Myocyte (in vitro differentiated cells): ENCODE results near the gene TPRX2. TPM values are rescaled to one million over a fixed set of nuclear protein-coding genes. Genes with fewer than 3 reads are reported as not detected.

Experiments
- total RNA-seq: library from RNA; depleted of rRNA; stranded (reverse); fragments of >200 nt; gene quantifications from 2 replicates; pipeline ENCODE4 v1.2.3, GENCODE V29; 2014

Gene TPRX2
- total RNA-seq, 1 donor from 2014 or later, result not detected

Other genes with a start within 250 kb of the TPRX2 start
- gene EHD2, start 145.8 kb upstream of the TPRX2 start, total RNA-seq, result 97.9 and 124 TPM in 2 replicates
- gene NOP53, start 113.7 kb upstream of the TPRX2 start, total RNA-seq, result 101 and 106 TPM in 2 replicates
- gene SELENOW, start 80.5 kb upstream of the TPRX2 start, total RNA-seq, result 2,157 and 3,026 TPM in 2 replicates
- gene TPRX1, start 54.7 kb upstream of the TPRX2 start, total RNA-seq, result not detected in 2 replicates
- not detected in 2 replicates for gene CRX, start 37.3 kb upstream of the TPRX2 start, total RNA-seq
- not detected in 2 replicates for gene SULT2A1, start 27.1 kb downstream of the TPRX2 start, total RNA-seq
- gene BSPH1, start 132.9 kb downstream of the TPRX2 start, total RNA-seq, result not detected in 2 replicates
- not detected in 2 replicates for gene ELSPBP1, start 135.4 kb downstream of the TPRX2 start, total RNA-seq
- not detected in 2 replicates for gene CABP5, start 184.8 kb downstream of the TPRX2 start, total RNA-seq